GM13976 (cell line): ENCODE results near the gene APCDD1L.
"Not testable (repeated sequence)": the region's sequence is repeated elsewhere in the genome, so short reads cannot be mapped to it uniquely, and the experiment has no call there.

Experiments
- DNase-seq: peaks from one replicate; pipeline ENCODE4 v3.0.0; 2012; ENCODE audit warnings: low spot score
- in situ Hi-C: fragments of 300-500 bp; cut with MboI; formaldehyde crosslinking; loops from one replicate; pipeline ENCODE4 v1.12.0; 2022; ENCODE audit warnings: low sequenced_read_pairs, mixed read lengths, inconsistent platforms; ENCODE audit not compliant: unreplicated experiment
- TF ChIP-seq, protein P1 (sequence below): IDR thresholded peaks from 2 replicates; pipeline ENCODE4 v1.5.1; 2012; ENCODE audit warnings: borderline replicate concordance, mild to moderate bottlenecking; ENCODE audit not compliant: insufficient read depth; ENCODE audit errors: extremely low read depth, missing control alignments, control extremely low read depth

APCDD1L gene

DNA sequence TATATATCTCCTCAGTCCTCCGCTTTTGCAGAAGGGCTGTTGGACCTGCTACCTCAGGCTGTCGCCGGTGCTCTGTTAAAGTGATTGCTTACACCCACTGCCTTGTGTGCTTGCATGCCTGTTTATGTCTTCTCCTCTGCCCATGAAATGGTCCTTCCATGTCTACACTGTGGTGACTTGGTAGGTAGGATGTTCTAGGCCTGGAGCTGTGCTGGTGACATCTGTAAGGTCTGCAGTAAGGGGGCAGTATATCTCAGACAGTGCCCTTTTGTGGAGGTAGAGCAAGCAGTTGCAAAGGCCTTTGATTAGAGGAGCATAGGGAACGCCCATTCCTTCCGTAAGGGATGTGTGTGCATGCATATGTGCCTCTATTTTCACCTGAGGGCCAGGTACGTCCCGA lies 85.9 kb downstream of the APCDD1L start:
- in situ Hi-C loops: no loop called here
- TF ChIP-seq, protein P1, sequence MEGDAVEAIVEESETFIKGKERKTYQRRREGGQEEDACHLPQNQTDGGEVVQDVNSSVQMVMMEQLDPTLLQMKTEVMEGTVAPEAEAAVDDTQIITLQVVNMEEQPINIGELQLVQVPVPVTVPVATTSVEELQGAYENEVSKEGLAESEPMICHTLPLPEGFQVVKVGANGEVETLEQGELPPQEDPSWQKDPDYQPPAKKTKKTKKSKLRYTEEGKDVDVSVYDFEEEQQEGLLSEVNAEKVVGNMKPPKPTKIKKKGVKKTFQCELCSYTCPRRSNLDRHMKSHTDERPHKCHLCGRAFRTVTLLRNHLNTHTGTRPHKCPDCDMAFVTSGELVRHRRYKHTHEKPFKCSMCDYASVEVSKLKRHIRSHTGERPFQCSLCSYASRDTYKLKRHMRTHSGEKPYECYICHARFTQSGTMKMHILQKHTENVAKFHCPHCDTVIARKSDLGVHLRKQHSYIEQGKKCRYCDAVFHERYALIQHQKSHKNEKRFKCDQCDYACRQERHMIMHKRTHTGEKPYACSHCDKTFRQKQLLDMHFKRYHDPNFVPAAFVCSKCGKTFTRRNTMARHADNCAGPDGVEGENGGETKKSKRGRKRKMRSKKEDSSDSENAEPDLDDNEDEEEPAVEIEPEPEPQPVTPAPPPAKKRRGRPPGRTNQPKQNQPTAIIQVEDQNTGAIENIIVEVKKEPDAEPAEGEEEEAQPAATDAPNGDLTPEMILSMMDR: no peak
- no peak for DNase-seq

DNA sequence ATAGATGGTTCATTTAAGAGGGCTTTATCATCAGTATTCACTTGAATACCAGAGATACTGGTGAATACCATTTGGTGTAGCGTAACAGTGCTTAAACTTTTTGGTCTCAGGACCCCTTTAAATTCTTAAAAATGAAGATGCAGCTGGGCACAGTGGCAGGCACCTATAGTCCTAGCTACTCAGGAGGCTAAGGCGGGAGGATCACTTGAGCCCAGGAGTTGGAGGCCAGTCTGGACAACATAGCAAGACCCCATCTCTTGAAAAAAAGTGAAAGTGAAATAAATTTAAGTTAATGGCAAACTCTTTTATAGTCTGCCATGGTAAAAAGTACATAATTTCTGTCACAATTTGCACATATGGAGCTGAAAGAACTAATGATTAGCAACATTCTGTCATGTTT lies 86.8 kb downstream of the APCDD1L start:
- in situ Hi-C loops: no loop called here
- DNase-seq: no peak
- TF ChIP-seq, protein P1: no peak

DNA sequence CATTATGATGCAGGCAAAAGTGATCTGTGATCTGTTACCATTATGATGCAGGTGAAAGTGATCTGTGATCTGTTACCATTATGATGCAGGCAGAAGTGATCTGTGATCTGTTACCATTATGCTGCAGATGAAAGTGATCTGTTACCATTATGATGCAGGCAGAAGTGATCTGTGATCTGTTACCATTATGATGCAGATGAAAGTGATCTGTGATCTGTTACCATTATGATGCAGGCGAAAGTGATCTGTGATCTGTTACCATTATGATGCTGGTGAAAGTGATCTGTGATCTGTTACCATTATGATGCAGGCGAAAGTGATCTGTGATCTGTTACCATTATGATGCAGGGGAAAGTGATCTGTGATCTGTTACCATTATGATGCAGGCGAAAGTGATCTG lies 87.6 kb downstream of the APCDD1L start:
- DNase-seq, in situ Hi-C loops: not testable (repeated sequence)

DNA sequence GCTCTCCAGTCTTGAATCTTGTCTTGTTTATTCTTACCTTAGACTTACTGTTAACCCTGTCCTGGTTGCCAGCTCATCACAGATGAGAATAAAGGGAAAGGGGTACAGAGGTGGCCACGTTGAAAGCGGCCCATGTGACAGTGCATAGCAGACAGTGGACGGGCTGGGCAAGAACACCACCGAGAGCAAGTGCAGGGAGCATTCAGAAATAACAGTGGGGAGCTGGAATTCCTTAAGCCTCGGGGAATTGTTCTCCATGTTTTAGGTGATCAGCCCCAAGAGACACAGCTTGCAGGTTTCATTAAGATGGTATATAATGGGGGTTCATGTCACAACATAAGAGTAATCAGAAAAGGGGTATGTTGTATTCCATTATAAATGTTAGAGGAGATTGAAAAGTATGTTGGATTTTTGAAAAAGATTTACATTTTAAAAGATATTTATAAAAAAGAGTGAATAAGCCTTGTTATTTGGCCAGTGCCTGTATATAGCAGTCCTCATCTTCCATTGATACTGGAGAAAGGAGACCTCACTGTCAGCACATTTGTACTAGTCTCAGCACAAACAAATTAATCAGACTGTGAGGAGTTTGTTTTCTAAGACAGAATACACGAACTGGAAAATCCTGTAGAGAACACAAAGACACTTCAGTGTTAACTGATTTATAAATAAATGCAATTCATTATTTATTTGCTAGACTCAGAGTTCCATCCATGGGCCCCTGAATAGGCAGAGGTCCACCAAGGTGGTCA lies 90.8 kb downstream of the APCDD1L start:
- in situ Hi-C loops: no loop called here
- DNase-seq: no peak
- TF ChIP-seq, protein P1: no peak

GRCh38 chr20:58421497-58421850 lies 93.7 kb downstream of the APCDD1L start:
- TF ChIP-seq, protein P1: no peak

GRCh38 chr20:58420798-58421496 lies 94.3 kb downstream of the APCDD1L start:
- DNase-seq: no peak

More at GRCh38 chr20:58421497-58421850, 93.7 kb downstream of the APCDD1L start:
- in situ Hi-C loops: no loop called here
- DNase-seq: no peak

More at GRCh38 chr20:58420798-58421496, 94.3 kb downstream of the APCDD1L start:
- in situ Hi-C loops: no loop called here
- TF ChIP-seq, protein P1: no peak
